PC-9 (cell line): ENCODE data around the gene BCR. TPM values are rescaled to one million over a fixed set of nuclear protein-coding genes. Genes with fewer than 3 reads are reported as not detected.

Experiments
- BruUV-seq: library from RNA; stranded (reverse); fragments of 400-500 nt; replicated peaks from 2 replicates; lab custom pipeline; 2021; lab: Mats Ljungman, UMichigan
- CTCF ChIA-PET: fragments of 300-600 bp; sonication (Branson Sonifier 250); formaldehyde crosslinking; loops from one replicate; lab custom pipeline; 2022; ENCODE audit warnings: antibody characterized with exemption; lab: Charles Lee
- POLR2A ChIA-PET: fragments of 300-600 bp; sonication (Branson Sonifier 250); formaldehyde crosslinking; loops from one replicate; lab custom pipeline; 2022; ENCODE audit warnings: antibody characterized with exemption; ENCODE audit not compliant: unreplicated experiment; lab: Charles Lee
- DNase-seq, 2 experiments: peaks; one replicate each; pipeline versions ENCODE4 v3.0.0 to v3.0.0-alpha.2; 2015 to 2022; ENCODE audit warnings: mixed read lengths in 1 of 2
- H2AFZ ChIP-seq: fragments of 200-600 bp; sonication (generic); 2 replicates; pipeline ENCODE4 v1.8.1; 2017; ENCODE audit warnings: antibody characterized with exemption
- H3F3A ChIP-seq: fragments of 200-600 bp; sonication (generic); 2 replicates; pipeline ENCODE4 v1.8.1; 2017; ENCODE audit warnings: antibody characterized with exemption, mild to moderate bottlenecking, low read depth; ENCODE audit not compliant: insufficient read depth
- H3K27ac ChIP-seq: fragments of 200-600 bp; sonication (generic); 2 replicates; pipeline ENCODE4 v1.6.1; 2016; ENCODE audit warnings: mixed run types
- H3K27me3 ChIP-seq: fragments of 200-600 bp; sonication (generic); 2 replicates; pipeline ENCODE4 v1.6.1; 2016; ENCODE audit warnings: low read depth, mixed run types; ENCODE audit not compliant: insufficient read depth
- H3K36me3 ChIP-seq: fragments of 200-600 bp; sonication (generic); 2 replicates; pipeline ENCODE4 v1.6.1; 2016; ENCODE audit warnings: low read depth, mixed run types
- H3K4me1 ChIP-seq: fragments of 200-600 bp; sonication (generic); replicated peaks from 2 replicates; pipeline ENCODE4 v1.6.1; 2016; ENCODE audit warnings: mixed run types; ENCODE audit not compliant: insufficient read depth
- H3K4me2 ChIP-seq: fragments of 200-600 bp; sonication (generic); 2 replicates; pipeline ENCODE4 v1.6.1; 2017; ENCODE audit warnings: mixed run types
- H3K4me3 ChIP-seq: fragments of 200-600 bp; sonication (generic); 2 replicates; pipeline ENCODE4 v1.6.1; 2016; ENCODE audit warnings: mixed run types
- H3K79me2 ChIP-seq: fragments of 200-600 bp; sonication (generic); 2 replicates; pipeline ENCODE4 v1.6.1; 2017; ENCODE audit warnings: low read depth, mixed run types
- H3K9me2 ChIP-seq: fragments of 200-600 bp; sonication (generic); 2 replicates; pipeline ENCODE4 v1.8.1; 2017; ENCODE audit warnings: mild to moderate bottlenecking; ENCODE audit not compliant: insufficient read depth
- H3K9me3 ChIP-seq: fragments of 200-600 bp; sonication (generic); 2 replicates; pipeline ENCODE4 v1.8.1; 2016; ENCODE audit warnings: low read depth; ENCODE audit not compliant: insufficient read depth
- H4K20me1 ChIP-seq: fragments of 200-600 bp; sonication (generic); 2 replicates; pipeline ENCODE4 v1.8.1; 2017; ENCODE audit not compliant: insufficient read depth
- EZH2 ChIP-seq: fragments of 200-600 bp; sonication (generic); IDR thresholded peaks from 2 replicates; pipeline ENCODE4 v1.8.0; 2017; ENCODE audit warnings: antibody characterized with exemption, low read depth
- intact Hi-C: fragments of 100-400 bp; cut with micrococcal nuclease; formaldehyde crosslinking; loops from one replicate; pipeline ENCODE4 v1.10.0; 2022; ENCODE audit not compliant: unreplicated experiment
- total RNA-seq: library from RNA; stranded (reverse); gene quantifications from 2 replicates; pipeline ENCODE4 v1.2.3, GENCODE V29; 2021
- TF ChIP-seq, protein P1 (sequence below): fragments of 200-600 bp; sonication (generic); conservative IDR thresholded peaks from 2 replicates; pipeline ENCODE4 v1.6.1; 2017; ENCODE audit warnings: mixed run types, antibody characterized with exemption, mild to moderate bottlenecking, moderate library complexity

The BCR gene
- total RNA-seq, 1 experiment from 2014 or later, result 47.8 TPM

DNA sequence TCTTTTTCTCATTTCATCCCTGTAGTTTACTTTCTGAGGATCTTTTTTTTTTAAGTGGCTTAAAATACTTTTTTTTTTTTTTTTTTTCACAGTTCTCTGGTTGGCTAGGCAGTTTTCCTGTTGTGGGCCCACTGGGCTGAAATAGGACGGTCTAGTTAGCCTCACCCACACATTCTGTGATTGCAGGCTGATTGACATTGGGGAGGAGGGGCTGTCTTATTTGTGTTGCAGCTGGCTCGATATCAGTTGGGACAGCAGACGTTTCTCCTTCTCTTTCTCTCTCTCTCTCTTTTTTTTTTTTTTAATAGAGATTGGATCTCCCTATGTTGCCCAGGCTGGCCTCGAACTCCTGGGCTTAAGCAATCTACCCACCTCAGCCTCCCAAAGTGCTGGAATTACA lies 6.9 kb downstream of the BCR start:
- Histone ChIP-seq H3K4me3 (no peak overlapping the region), H3K27me3 (no peaks in the 10 kb centered on the region), H3K9me3 (no peaks in the 10 kb centered on the region), H3K27ac (peak overlapping the region; percentile 23; the same call in 1 of the 2 replicates), H3F3A (peaks cover 14% of the 10 kb centered on the region; the same call in 1 of the 2 replicates), H3K4me2 (no peak overlapping the region), H4K20me1 (peaks cover 45% of the 10 kb centered on the region), H3K79me2 (peaks cover 96% of the 10 kb centered on the region), H3K36me3 (peaks cover 5% of the 10 kb centered on the region; the same call in 1 of the 2 replicates), H3K4me1 (peaks cover 44% of the 10 kb centered on the region), H3K9me2 (no peaks in the 10 kb centered on the region), H2AFZ (no peak overlapping the region)
- no TSS peak for BruUV-seq
- ChIA-PET POLR2A (no interaction called here), CTCF (no interaction called here)
- intact Hi-C loops, result no loop called here
- TF ChIP-seq, protein P1, sequence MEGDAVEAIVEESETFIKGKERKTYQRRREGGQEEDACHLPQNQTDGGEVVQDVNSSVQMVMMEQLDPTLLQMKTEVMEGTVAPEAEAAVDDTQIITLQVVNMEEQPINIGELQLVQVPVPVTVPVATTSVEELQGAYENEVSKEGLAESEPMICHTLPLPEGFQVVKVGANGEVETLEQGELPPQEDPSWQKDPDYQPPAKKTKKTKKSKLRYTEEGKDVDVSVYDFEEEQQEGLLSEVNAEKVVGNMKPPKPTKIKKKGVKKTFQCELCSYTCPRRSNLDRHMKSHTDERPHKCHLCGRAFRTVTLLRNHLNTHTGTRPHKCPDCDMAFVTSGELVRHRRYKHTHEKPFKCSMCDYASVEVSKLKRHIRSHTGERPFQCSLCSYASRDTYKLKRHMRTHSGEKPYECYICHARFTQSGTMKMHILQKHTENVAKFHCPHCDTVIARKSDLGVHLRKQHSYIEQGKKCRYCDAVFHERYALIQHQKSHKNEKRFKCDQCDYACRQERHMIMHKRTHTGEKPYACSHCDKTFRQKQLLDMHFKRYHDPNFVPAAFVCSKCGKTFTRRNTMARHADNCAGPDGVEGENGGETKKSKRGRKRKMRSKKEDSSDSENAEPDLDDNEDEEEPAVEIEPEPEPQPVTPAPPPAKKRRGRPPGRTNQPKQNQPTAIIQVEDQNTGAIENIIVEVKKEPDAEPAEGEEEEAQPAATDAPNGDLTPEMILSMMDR, result no peak
- TF ChIP-seq EZH2, result no peak
- DNase-seq, result no peak

DNA sequence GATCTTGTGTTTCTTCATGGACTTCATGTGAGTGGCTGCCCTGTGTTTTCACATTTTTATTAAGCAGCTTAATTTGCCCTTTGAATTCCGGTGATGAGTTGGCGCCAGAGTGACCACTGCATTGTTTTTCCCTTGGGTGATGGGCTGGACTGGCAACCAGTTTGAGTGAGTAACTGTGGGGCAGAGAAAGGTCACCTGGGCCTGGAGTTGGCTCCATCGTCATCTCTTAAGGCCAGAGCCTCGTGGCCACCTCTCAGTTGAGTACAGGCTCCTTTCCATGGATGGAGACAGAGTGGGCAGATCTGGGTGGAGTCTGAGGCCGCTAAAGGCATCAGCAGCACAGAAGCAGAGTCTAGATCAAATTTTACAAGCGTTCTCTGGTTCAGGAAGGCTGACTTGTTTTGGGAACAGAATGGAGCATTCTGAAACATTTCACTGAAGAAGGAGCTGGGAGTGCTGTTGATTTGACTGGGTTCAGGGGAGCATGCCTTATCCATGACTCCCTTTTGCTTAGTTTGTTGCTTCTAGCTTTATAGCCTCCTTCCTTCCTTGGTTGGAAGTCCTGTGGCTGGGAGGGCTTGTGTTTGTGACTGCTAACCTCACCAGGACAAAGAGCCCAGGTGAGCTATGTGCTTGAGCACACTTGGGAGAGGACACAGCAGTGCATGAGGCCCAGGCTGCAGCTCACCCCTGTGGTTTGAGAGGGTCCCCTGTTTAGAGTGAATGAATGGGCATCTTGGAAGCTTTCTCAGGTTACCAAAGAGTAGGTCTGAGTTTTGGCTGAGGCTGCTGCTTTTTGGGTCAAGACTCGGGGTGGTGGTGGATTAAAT lies 7.8 kb downstream of the BCR start:
- Histone ChIP-seq H3K9me3 (no peaks in the 10 kb centered on the region), H2AFZ (no peak overlapping the region), H3K4me1 (peaks cover 48% of the 10 kb centered on the region), H3K4me3 (no peak overlapping the region), H3F3A (peaks cover 5% of the 10 kb centered on the region; the same call in 1 of the 2 replicates), H3K9me2 (no peaks in the 10 kb centered on the region), H3K27ac (peak overlapping the region; percentile 23; the same call in 1 of the 2 replicates), H3K27me3 (no peaks in the 10 kb centered on the region), H4K20me1 (peaks cover 44% of the 10 kb centered on the region), H3K79me2 (peaks cover 96% of the 10 kb centered on the region), H3K36me3 (peaks cover 5% of the 10 kb centered on the region; the same call in 1 of the 2 replicates), H3K4me2 (0 out of 2 replicates have a peak overlapping the region, but pooled peaks have one; percentile 16)
- BruUV-seq, result no TSS peak
- ChIA-PET POLR2A (no interaction called here), CTCF (no interaction called here)
- intact Hi-C loops, result no loop called here
- DNase-seq, result peak in 1 of 2 experiments; percentile 57
- TF ChIP-seq, protein P1, result no peak
- TF ChIP-seq EZH2, result no peak

GRCh38 chr22:23190526-23190925 lies 10.2 kb downstream of the BCR start:
- Histone ChIP-seq H3K79me2 (peaks cover 96% of the 10 kb centered on the region), H3F3A (no peaks in the 10 kb centered on the region), H3K4me3 (no peak overlapping the region), H3K27me3 (no peaks in the 10 kb centered on the region), H3K27ac (no peak overlapping the region), H3K9me3 (no peaks in the 10 kb centered on the region), H4K20me1 (peaks cover 30% of the 10 kb centered on the region), H3K4me2 (no peak overlapping the region), H3K36me3 (peaks cover 5% of the 10 kb centered on the region; the same call in 1 of the 2 replicates), H3K4me1 (peaks cover 31% of the 10 kb centered on the region), H3K9me2 (no peaks in the 10 kb centered on the region), H2AFZ (no peak overlapping the region)
- TF ChIP-seq, protein P1, result no peak
- intact Hi-C loops, result no loop called here
- CTCF ChIA-PET, result no interaction called here
- DNase-seq, result no peak
- POLR2A ChIA-PET, result interaction anchor here (0.7 kb wide), 1 partner anchor 10 kb away, joined by 5 read pairs; the partner anchor contains the start of gene BCR
- BruUV-seq, result no TSS peak
